KG1 (cell line): ENCODE results near the gene POU5F1.

Source experiments
- DNase-seq: peaks from one replicate; lab custom pipeline; 2025; lab: John Stamatoyannopoulos, UW

POU5F1 gene

GRCh38 chr6:31114541-31114878 lies 56.0 kb downstream of the POU5F1 start, which contains the start of gene PSORS1C1:
PSORS1C1 (plus strand) TSS chr6:31114800; CDS start chr6:31129633, 14,833 bp downstream.
- DNase-seq, result no peak
